Tibial nerve (tissue), 3 donors: ENCODE data around the gene CABP1.

Source experiments
- CTCF ChIP-seq, 5 experiments: fragments of 200-600 bp in 3 of 5; fragments of 450-650 bp in 2 of 5; sonication (generic) in 3 of 5; IDR thresholded peaks; one replicate each; pipeline ENCODE4 v1.5.1; 2016 to 2019; ENCODE audit warnings: antibody characterized with exemption in 5 of 5, mild to moderate bottlenecking in 3 of 5, moderate library complexity in 2 of 5
- POLR2A ChIP-seq, 2 donors: fragments of 450-650 bp; IDR thresholded peaks; one replicate each; pipeline ENCODE4 v1.6.1; 2017; ENCODE audit warnings: antibody characterized with exemption in 2 of 2, mild to moderate bottlenecking in 2 of 2, moderate library complexity in 2 of 2

GRCh38 chr12:120652656-120653435 is 12.4 kb downstream of the CABP1 start:
- no peak for TF ChIP-seq POLR2A (IDR thresholded peaks at IDR 0.05)
- TF ChIP-seq CTCF (IDR thresholded peaks at IDR 0.05), result no peak
